Measurements from ENCODE around the gene FAT3. TPM values are rescaled to one million over a fixed set of nuclear protein-coding genes. Genes with fewer than 3 reads are reported as not detected.
A peak's percentile ranks its signal among the peaks of the same experiment; 100 is the strongest.

The FAT3 gene
- total RNA-seq = 0.12 TPM

GRCh38 chr11:92224407-92225124, at the start of gene FAT3:
Gene FAT3 (plus strand): TSS chr11:92224818. CDS start chr11:92352113, 127,295 bp downstream.
- ATAC-seq = peak; percentile 11

GRCh38 chr11:92179017-92179670, 45.5 kb upstream of the FAT3 start:
- no peak for ATAC-seq

- no peak for ATAC-seq
Measured at GRCh38 chr11:92180226-92180625, 44.4 kb upstream of the FAT3 start.

- ATAC-seq = peak; percentile 54
Measured at GRCh38 chr11:92180664-92181251, 43.9 kb upstream of the FAT3 start.

- ATAC-seq = no peak
Measured at GRCh38 chr11:92190535-92191206, 33.9 kb upstream of the FAT3 start.

GRCh38 chr11:92192141-92192540, 32.5 kb upstream of the FAT3 start:
- no peak for ATAC-seq

GRCh38 chr11:92198268-92198667, 26.4 kb upstream of the FAT3 start:
- ATAC-seq = no peak

- ATAC-seq = no peak
Measured at GRCh38 chr11:92199991-92200390, 24.6 kb upstream of the FAT3 start.

- no peak for ATAC-seq
Measured at GRCh38 chr11:92204731-92205130, 19.9 kb upstream of the FAT3 start.

GRCh38 chr11:92206441-92206840, 18.2 kb upstream of the FAT3 start:
- ATAC-seq = no peak

- no peak for ATAC-seq
Measured at GRCh38 chr11:92211576-92212167, 12.9 kb upstream of the FAT3 start.

- ATAC-seq = no peak
Measured at GRCh38 chr11:92212530-92212929, 12.1 kb upstream of the FAT3 start.

GRCh38 chr11:92216789-92217188, 7.8 kb upstream of the FAT3 start:
- no peak for ATAC-seq

GRCh38 chr11:92219476-92219875, 5.1 kb upstream of the FAT3 start:
- no peak for ATAC-seq

- ATAC-seq = no peak
Measured at GRCh38 chr11:92222701-92223100, 1.9 kb upstream of the FAT3 start.

- ATAC-seq = no peak
Measured at GRCh38 chr11:92224054-92224406, 588 bp upstream of the FAT3 start.

- ATAC-seq = no peak
Measured at GRCh38 chr11:92225125-92225567, 528 bp downstream of the FAT3 start.

- no peak for ATAC-seq
Measured at GRCh38 chr11:92225568-92226330, 1.1 kb downstream of the FAT3 start.

- no peak for ATAC-seq
Measured at GRCh38 chr11:92226331-92227229, 2.0 kb downstream of the FAT3 start.

- no peak for ATAC-seq
Measured at GRCh38 chr11:92227230-92227814, 2.7 kb downstream of the FAT3 start.

Measured in esophagus mucosa (tissue), 1 donor.